Measurements from ENCODE around the gene OR10AD1.
A peak's percentile ranks its signal among the peaks of the same experiment; 100 is the strongest.
"Not testable (repeated sequence)": the region's sequence is repeated elsewhere in the genome, so short reads cannot be mapped to it uniquely, and the experiment has no call there.

OR10AD1 gene

GRCh38 chr12:48157889-48158370 is 45.2 kb downstream of the OR10AD1 start:
- DNase-seq, result peak; percentile 12

- DNase-seq, result peak; percentile 100
These were observed 45.8 kb downstream of the OR10AD1 start, which contains the start of gene ASB8 for GRCh38 chr12:48157018-48157888. ASB8 (minus strand) TSS chr12:48157515; CDS start chr12:48153496, 4,019 bp downstream.

- DNase-seq, result no peak
These were observed 46.5 kb downstream of the OR10AD1 start for GRCh38 chr12:48156652-48157017.

GRCh38 chr12:48155786-48156185 is 47.3 kb downstream of the OR10AD1 start:
- DNase-seq, result not testable (repeated sequence)

Measured in hematopoietic multipotent progenitor cell treated with erythropoietin and hydrocortisone succinate and interleukin-3 and kit ligand, for 4 days (in vitro differentiated cells).